Neuronal stem cell (in vitro differentiated cells): ENCODE data around the gene BCR.

Source experiments
- DNase-seq: peaks from one replicate; pipeline ENCODE4 v3.0.0-alpha.2; 2013; ENCODE audit warnings: low spot score
- H2AFZ ChIP-seq: one replicate; pipeline ENCODE4 v1.6.1; 2013; ENCODE audit warnings: mild to moderate bottlenecking, low read length, inconsistent platforms
- H2AK5ac ChIP-seq: 2 replicates; pipeline ENCODE4 v1.6.1; 2013; ENCODE audit warnings: low read depth, mild to moderate bottlenecking, inconsistent platforms, low read length, moderate library complexity, mixed read lengths
- H2BK120ac ChIP-seq: 2 replicates; pipeline ENCODE4 v1.6.1; 2013; ENCODE audit warnings: low read depth, mild to moderate bottlenecking, inconsistent platforms, low read length, moderate library complexity, mixed read lengths
- H2BK12ac ChIP-seq: one replicate; pipeline ENCODE4 v1.6.1; 2013; ENCODE audit warnings: low read length, inconsistent platforms
- H2BK15ac ChIP-seq: 2 replicates; pipeline ENCODE4 v1.6.1; 2013; ENCODE audit warnings: mild to moderate bottlenecking, low read length, inconsistent platforms, mixed read lengths
- H2BK5ac ChIP-seq: one replicate; pipeline ENCODE4 v1.6.1; 2013; ENCODE audit warnings: inconsistent platforms, mild to moderate bottlenecking, low read length, moderate library complexity
- H3K14ac ChIP-seq: one replicate; pipeline ENCODE4 v1.6.1; 2013; ENCODE audit warnings: low read length, inconsistent platforms
- H3K18ac ChIP-seq: 2 replicates; pipeline ENCODE4 v1.6.1; 2013; ENCODE audit warnings: low read length, inconsistent platforms
- H3K23ac ChIP-seq: 2 replicates; pipeline ENCODE4 v1.6.1; 2013; ENCODE audit warnings: low read depth, mild to moderate bottlenecking, mixed read lengths, low read length, inconsistent platforms; ENCODE audit not compliant: poor library complexity
- H3K27ac ChIP-seq: replicated peaks from 3 replicates; pipeline ENCODE4 v1.5.1; 2013; ENCODE audit warnings: low read length, inconsistent platforms
- H3K27me3 ChIP-seq, 3 experiments: 2 replicates each; pipeline ENCODE4 v1.6.1; 2013; ENCODE audit warnings: low read length in 3 of 3, mild to moderate bottlenecking in 2 of 3, inconsistent platforms in 1 of 3, low read depth in 1 of 3, mixed read lengths in 1 of 3, moderate library complexity in 1 of 3; ENCODE audit not compliant: control insufficient read depth in 3 of 3, insufficient read depth in 3 of 3
- H3K36me3 ChIP-seq, 2 donors: replicated peaks in 1 of 2; 2 replicates each; pipeline ENCODE4 v1.6.1; 2013; ENCODE audit warnings: low read length in 2 of 2; ENCODE audit not compliant: control insufficient read depth in 2 of 2, insufficient read depth in 2 of 2
- H3K4ac ChIP-seq: 2 replicates; pipeline ENCODE4 v1.6.1; 2013; ENCODE audit warnings: inconsistent platforms, mild to moderate bottlenecking, low read length, moderate library complexity
- H3K4me1 ChIP-seq, 2 donors: 1 replicate in 1 of 2; 2 replicates in 1 of 2; pipeline ENCODE4 v1.6.1; 2013; ENCODE audit warnings: low read length in 2 of 2, low read depth in 1 of 2; ENCODE audit not compliant: control insufficient read depth in 2 of 2, insufficient read depth in 1 of 2
- H3K4me2 ChIP-seq: one replicate; pipeline ENCODE4 v1.6.1; 2013; ENCODE audit warnings: mild to moderate bottlenecking, low read length, inconsistent platforms; ENCODE audit not compliant: insufficient read depth, poor library complexity, severe bottlenecking
- H3K4me3 ChIP-seq, 2 donors: 2 replicates each; pipeline ENCODE4 v1.5.1; 2013; ENCODE audit warnings: low read length in 2 of 2, mild to moderate bottlenecking in 2 of 2, inconsistent platforms in 1 of 2, moderate library complexity in 1 of 2
- H3K79me1 ChIP-seq: one replicate; pipeline ENCODE4 v1.6.1; 2013; ENCODE audit warnings: low read depth, mild to moderate bottlenecking, inconsistent platforms, low read length, moderate library complexity
- H3K9ac ChIP-seq: one replicate; pipeline ENCODE4 v1.6.1; 2013; ENCODE audit warnings: mild to moderate bottlenecking, low read depth, low read length, inconsistent platforms; ENCODE audit not compliant: poor library complexity
- H3K9me3 ChIP-seq, 2 donors: replicated peaks in 1 of 2; 2 replicates each; pipeline versions ENCODE3 to v1.6.1; 2013; ENCODE audit warnings: low read length in 2 of 2, mild to moderate bottlenecking in 2 of 2, inconsistent platforms in 1 of 2, low read depth in 1 of 2, mixed read lengths in 1 of 2, moderate library complexity in 1 of 2; ENCODE audit not compliant: control insufficient read depth in 2 of 2, insufficient read depth in 1 of 2
- H4K8ac ChIP-seq: one replicate; pipeline ENCODE4 v1.6.1; 2013; ENCODE audit warnings: low read depth, mild to moderate bottlenecking, inconsistent platforms, low read length, moderate library complexity
- H4K91ac ChIP-seq: one replicate; pipeline ENCODE4 v1.6.1; 2013; ENCODE audit warnings: low read length, low read depth, mild to moderate bottlenecking, inconsistent platforms; ENCODE audit not compliant: poor library complexity
- WGBS, 2 donors: extraction: QIAGEN DNeasy Blood & Tissue Kit; methylation state at CpG; one replicate each; pipeline ENCODE4 v1.1.7; 2013; ENCODE audit warnings: missing lambda C conversion rate in 2 of 2, mixed read lengths in 1 of 2; ENCODE audit not compliant: insufficient read length in 2 of 2, insufficient replicate concordance in 1 of 2; ENCODE audit errors: extremely low coverage in 2 of 2; 5-methylcytosine and 5-hydroxymethylcytosine counted together

The BCR gene

GRCh38 chr22:23193196-23193827, 13.0 kb downstream of the BCR start:
- Histone ChIP-seq H3K18ac (no peak overlapping the region), H3K79me1 (peaks cover 7% of the 10 kb centered on the region), H3K9me3 (peaks cover 0 to 2% of the 10 kb centered on the region in 2 donors), H2BK120ac (no peak overlapping the region), H4K8ac (no peak overlapping the region), H3K14ac (no peak overlapping the region), H4K91ac (no peak overlapping the region), H2BK15ac (no peak overlapping the region), H3K27ac (no peak overlapping the region), H3K27me3 (no peaks in the 10 kb centered on the region), H2BK12ac (no peak overlapping the region), H2BK5ac (no peak overlapping the region), H3K9ac (no peak overlapping the region), H3K4ac (no peak overlapping the region), H3K4me3 (no peak overlapping the region), H2AK5ac (no peak overlapping the region), H3K23ac (no peak overlapping the region), H2AFZ (no peak overlapping the region), H3K36me3 (peaks cover 0 to 72% of the 10 kb centered on the region in 2 donors), H3K4me2 (no peak overlapping the region), H3K4me1 (peaks cover 0 to 1% of the 10 kb centered on the region in 2 donors)
- no CpG with 5 or more reads among the region's 5 CpGs for WGBS, 2 donors
- DNase-seq = no peak

GRCh38 chr22:23193882-23194281, 13.6 kb downstream of the BCR start:
- H2AFZ ChIP-seq = no peak overlapping the region
- H3K14ac ChIP-seq = no peak overlapping the region
- no peak overlapping the region for H3K9ac ChIP-seq
- H4K91ac ChIP-seq = no peak overlapping the region
- no peak overlapping the region for H3K23ac ChIP-seq
- H3K27ac ChIP-seq = no peak overlapping the region
- no peak overlapping the region for H2AK5ac ChIP-seq
- no peak overlapping the region for H3K4ac ChIP-seq
- H3K4me1 ChIP-seq = peaks cover 0 to 5% of the 10 kb centered on the region in 2 donors
- no CpG with 5 or more reads among the region's 5 CpGs for WGBS, 2 donors
- H2BK5ac ChIP-seq = no peak overlapping the region
- H4K8ac ChIP-seq = no peak overlapping the region
- H3K36me3 ChIP-seq = peaks cover 0 to 73% of the 10 kb centered on the region in 2 donors
- DNase-seq = no peak
- H2BK120ac ChIP-seq = no peak overlapping the region
- H3K27me3 ChIP-seq = no peaks in the 10 kb centered on the region
- no peak overlapping the region for H2BK12ac ChIP-seq
- no peak overlapping the region for H3K4me2 ChIP-seq
- H3K9me3 ChIP-seq = peaks cover 0 to 2% of the 10 kb centered on the region in 2 donors
- H3K18ac ChIP-seq = no peak overlapping the region
- H3K4me3 ChIP-seq = peak overlapping the region in 1 of 2 donors; percentile 61
- H2BK15ac ChIP-seq = no peak overlapping the region
- peaks cover 8% of the 10 kb centered on the region for H3K79me1 ChIP-seq

- Histone ChIP-seq H4K91ac (no peak overlapping the region), H3K23ac (peak overlapping the region; percentile 16), H3K27me3 (no peaks in the 10 kb centered on the region), H3K27ac (no peak overlapping the region), H2BK120ac (no peak overlapping the region), H3K18ac (no peak overlapping the region), H3K4me3 (no peak overlapping the region), H2BK12ac (no peak overlapping the region), H3K4me1 (peaks cover 0 to 11% of the 10 kb centered on the region in 2 donors), H3K4me2 (no peak overlapping the region), H2BK15ac (no peak overlapping the region), H3K4ac (no peak overlapping the region), H3K9me3 (peaks cover 0 to 2% of the 10 kb centered on the region in 2 donors), H3K14ac (no peak overlapping the region), H2BK5ac (no peak overlapping the region), H3K79me1 (peaks cover 10% of the 10 kb centered on the region), H2AK5ac (no peak overlapping the region), H3K9ac (no peak overlapping the region), H2AFZ (no peak overlapping the region), H3K36me3 (peaks cover 0 to 67% of the 10 kb centered on the region in 2 donors), H4K8ac (no peak overlapping the region)
- no CpG with 5 or more reads among the region's 11 CpGs for whole genome bisulfite sequencing, 2 donors
- DNase-seq = no peak
Measured at GRCh38 chr22:23196165-23196564, 15.9 kb downstream of the BCR start.

GRCh38 chr22:23197836-23198235, 17.5 kb downstream of the BCR start:
- Histone ChIP-seq H3K9me3 (peaks cover 0 to 2% of the 10 kb centered on the region in 2 donors), H3K36me3 (peaks cover 0 to 59% of the 10 kb centered on the region in 2 donors), H3K27ac (no peak overlapping the region), H3K4ac (no peak overlapping the region), H3K18ac (peak overlapping the region; percentile 68), H2AK5ac (no peak overlapping the region), H3K4me2 (no peak overlapping the region), H2BK120ac (no peak overlapping the region), H3K9ac (no peak overlapping the region), H3K27me3 (no peaks in the 10 kb centered on the region), H4K8ac (no peak overlapping the region), H2BK12ac (no peak overlapping the region), H3K79me1 (peaks cover 10% of the 10 kb centered on the region), H3K23ac (peak overlapping the region; percentile 87), H3K14ac (no peak overlapping the region), H3K4me3 (peak overlapping the region in 1 of 2 donors; percentile 40), H2AFZ (no peak overlapping the region), H3K4me1 (peaks cover 0 to 11% of the 10 kb centered on the region in 2 donors), H2BK5ac (no peak overlapping the region), H2BK15ac (no peak overlapping the region), H4K91ac (no peak overlapping the region)
- no peak for DNase-seq
- WGBS, 2 donors = 100% methylated on average over 1 of the region's 8 CpGs; no CpG with 5 or more reads in 1 of the 2 donors
